GM21786 (cell line): Measurements from ENCODE around the gene MCM7.

Experiments
- ATAC-seq: cut with Tn5 transposase; IDR thresholded peaks from one replicate; pipeline ENCODE4 v1.9.1; 2021; ENCODE audit not compliant: unreplicated experiment

The MCM7 gene

GRCh38 chr7:100098913-100099312, 2.3 kb downstream of the MCM7 start:
- ATAC-seq, result no peak

DNA sequence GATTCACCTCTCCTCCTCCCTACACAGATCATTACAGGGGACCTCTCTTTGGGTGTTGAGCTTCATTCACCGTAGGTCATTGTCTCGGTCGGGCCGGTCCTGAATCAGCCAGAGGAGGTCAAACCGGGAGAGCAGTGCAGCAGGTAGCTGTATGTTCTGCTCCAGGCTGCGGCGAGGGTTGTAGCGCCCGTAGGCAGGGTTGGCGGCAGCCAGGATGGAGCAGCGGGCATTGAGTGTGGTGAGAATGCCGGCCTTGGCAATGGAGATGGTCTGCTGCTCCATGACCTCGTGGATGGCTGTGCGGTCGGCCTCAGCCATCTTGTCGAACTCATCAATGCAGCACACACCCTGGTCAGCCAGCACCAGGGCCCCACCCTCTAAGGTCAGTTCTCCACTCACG, 5.5 kb downstream of the MCM7 start:
- ATAC-seq, result no peak

GRCh38 chr7:100095289-100095688, 5.9 kb downstream of the MCM7 start:
- no peak for ATAC-seq

GRCh38 chr7:100093925-100094486, 7.2 kb downstream of the MCM7 start:
- ATAC-seq, result no peak

DNA sequence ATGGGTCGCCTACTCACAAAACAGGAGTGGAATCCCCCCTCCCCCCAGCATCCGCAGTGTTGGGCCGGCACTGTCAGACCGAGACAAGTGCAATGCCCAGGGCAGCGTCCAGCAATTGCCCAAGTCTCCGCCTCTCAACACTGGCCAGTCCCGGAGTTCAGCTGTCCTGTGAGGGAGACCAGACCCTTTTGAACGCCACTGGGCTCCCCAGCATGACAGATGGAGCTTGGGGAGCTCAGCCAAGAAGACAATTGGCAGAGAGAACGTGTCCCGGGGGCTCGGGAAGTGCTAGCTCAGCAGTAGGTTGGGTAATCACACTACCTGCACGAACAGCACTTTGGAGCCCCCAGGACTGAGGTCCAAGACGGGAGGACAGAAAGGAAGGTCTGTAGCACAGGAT, 7.7 kb downstream of the MCM7 start:
- ATAC-seq, result no peak

DNA sequence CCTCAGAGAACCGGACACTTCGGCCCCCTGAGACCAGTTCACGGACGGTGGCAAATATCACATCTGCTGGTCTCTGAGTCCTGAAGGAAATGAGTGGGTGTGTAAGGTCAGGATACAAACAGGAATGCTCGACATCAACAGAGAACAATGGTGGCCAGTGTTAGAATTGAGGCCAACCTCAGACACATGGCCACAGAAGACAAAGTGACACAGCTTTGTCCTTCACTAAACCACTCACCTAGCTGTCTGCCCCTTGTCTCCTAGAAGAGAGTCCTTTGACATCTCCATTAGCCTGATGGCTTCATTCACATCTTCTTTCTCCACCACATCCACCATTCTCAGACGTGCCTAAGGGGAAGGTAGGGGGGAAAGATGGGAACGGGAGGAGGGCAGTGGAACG, 8.1 kb downstream of the MCM7 start:
- no peak for ATAC-seq

DNA sequence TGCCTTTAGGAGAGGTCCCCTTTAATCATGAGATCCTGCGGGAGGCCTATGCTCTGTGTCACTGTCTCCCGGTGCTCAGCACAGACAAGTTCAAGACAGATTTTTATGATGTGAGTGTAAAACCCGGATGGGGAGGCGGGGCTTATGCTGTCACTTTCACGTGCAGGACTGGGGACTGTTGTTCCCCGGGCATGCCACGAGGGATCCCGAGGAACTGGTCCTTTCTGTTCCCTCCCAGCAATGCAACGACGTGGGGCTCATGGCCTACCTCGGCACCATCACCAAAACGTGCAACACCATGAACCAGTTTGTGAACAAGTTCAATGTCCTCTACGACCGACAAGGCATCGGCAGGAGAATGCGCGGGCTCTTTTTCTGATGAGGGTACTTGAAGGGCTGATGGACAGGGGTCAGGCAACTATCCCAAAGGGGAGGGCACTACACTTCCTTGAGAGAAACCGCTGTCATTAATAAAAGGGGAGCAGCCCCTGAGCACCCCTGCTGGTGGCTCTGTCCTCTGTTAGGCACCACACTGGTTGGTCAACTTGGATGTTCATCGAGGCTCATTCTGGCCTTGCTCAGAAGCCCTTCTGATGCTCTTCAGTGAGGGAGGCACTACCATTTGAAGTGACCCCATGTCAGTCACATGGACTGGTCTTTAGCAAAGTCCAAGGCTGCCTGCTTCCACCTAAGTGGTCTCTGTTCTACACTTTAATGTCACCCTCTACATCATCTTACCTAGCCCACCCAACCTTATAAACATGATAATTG, 9.6 kb downstream of the MCM7 start:
- ATAC-seq, result no peak

DNA sequence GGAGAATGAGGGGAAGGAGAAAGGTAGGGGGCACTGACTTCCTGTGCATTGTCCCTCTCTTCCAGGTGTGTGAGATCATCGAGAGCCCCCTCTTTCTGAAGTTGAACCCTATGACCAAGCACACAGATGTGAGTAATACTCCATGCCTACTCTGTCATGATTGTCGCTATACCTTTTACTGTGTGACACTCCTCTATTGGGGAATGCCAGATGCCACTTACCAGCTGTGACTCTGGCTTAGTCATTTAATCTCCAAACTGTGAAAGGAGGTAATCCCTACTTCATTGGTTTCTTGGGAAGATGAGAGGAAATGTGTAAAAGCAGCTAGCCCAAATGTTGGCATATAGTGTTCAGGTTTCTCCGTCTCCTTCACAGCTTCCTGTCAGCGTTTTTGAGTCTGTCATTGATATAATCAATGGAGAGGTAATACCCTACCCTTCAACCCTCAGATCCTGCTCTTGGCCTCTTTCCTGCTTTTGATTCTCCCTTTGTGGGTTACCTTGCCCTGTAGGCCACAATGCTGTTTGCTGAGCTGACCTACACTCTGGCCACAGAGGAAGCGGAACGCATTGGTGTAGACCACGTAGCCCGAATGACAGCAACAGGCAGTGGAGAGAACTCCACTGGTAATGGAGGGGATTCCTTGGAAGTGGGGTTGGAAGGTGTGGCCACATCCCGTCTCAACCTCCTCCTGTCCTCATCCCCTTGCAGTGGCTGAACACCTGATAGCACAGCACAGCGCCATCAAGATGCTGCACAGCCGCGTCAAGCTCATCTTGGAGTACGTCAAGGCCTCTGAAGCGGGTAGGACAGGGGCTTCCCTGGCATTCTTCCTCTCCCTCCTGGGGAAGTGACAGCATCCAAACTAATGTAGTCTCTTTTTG, 10.4 kb downstream of the MCM7 start:
- ATAC-seq, result no peak

DNA sequence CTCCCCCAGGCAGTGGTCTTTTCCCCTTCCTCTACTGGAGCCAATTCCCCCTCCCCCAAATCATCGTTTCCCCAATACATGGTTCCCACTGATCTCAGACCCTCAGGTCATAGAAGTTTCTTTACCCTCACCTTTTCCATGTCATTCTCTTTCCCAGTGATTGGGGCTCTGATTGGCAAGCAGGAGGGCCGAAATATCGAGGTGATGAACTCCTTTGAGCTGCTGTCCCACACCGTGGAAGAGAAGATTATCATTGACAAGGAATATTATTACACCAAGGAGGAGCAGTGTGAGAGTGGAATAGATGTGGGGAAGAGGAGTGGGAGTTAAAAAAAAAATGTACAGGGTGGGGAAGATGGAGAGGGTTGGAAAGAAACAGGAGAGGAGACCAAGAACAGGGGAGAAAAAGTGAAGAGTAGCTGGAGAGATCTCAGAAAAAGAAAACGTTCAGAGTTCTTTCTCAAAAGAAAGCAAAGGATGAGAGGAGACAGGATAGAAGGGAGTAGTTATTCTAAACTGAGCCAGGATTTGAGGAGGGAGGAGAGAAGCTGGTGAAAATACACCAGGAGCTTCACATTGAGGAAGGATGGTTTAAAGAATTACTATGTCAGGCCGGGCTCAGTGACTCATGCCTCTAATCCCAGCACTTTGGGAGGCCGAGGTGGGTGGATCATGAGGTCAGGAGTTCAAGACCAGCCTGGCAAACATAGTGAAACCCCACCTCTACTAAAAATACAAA, 11.6 kb downstream of the MCM7 start:
- no peak for ATAC-seq

DNA sequence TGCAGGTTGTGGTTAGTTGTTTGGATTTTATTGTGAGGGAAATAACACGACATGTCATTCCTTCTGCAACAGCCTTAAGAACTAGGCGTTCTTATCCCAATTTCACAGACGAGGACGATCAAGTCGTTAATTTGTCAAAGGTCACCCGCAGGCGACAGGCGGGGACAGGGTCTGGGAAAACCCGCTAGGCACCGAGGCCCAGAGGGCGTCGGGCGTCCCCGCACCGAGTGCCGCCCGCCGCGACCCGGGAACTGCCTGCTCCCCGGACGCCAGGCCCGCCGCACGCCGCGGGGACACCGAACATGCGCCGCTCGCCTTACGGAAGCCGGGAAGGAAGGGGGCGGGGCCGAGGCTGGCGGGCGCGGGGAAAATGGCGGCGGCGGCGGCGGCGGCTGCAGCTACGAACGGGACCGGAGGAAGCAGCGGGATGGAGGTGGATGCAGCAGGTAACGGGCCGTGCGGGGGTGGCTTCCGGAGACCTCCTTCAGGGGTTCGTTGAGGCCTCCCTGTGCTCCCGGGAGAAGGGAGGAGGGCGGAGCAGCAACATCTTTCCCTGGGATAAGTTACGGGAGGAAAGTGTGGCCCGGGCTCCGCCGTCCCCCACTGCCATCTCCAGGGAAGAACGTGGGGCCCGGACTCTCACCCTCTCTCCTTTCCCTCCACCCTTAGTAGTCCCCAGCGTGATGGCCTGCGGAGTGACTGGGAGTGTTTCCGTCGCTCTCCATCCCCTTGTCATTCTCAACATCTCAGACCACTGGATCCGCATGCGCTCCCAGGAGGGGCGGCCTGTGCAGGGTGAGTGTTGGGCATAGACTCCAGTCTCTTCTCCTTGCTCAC, 12.4 kb downstream of the MCM7 start, which contains the start of gene COPS6:
Gene COPS6 (plus strand): TSS at position 349 of the 837 bp plus-strand sequence. CDS start 22 bp downstream, at position 371.
- ATAC-seq, result peak; percentile 66

GRCh38 chr7:100088095-100088620, 13.0 kb downstream of the MCM7 start:
- ATAC-seq, result peak; percentile 25

GRCh38 chr7:100087055-100087750, 14.0 kb downstream of the MCM7 start:
- no peak for ATAC-seq

DNA sequence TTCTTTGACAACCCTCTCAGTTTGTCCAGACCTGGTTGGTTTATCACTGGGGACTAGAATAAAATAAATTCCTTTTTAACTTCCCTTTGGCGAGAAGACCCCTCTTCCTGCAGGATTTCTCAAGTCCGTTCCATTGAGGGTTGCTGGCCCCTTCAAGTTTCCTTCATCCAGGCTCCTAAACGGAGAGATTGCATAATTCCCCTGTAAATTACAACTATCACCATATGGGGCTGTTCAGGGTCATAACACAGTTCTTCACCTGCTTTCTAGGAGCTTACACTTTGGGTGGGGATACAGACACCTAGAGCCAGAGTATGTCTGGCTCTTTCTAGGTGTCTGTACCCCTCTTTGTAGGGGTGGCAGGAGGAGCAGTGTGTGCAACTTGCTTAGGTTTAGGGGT, 15.7 kb downstream of the MCM7 start:
- no peak for ATAC-seq

DNA sequence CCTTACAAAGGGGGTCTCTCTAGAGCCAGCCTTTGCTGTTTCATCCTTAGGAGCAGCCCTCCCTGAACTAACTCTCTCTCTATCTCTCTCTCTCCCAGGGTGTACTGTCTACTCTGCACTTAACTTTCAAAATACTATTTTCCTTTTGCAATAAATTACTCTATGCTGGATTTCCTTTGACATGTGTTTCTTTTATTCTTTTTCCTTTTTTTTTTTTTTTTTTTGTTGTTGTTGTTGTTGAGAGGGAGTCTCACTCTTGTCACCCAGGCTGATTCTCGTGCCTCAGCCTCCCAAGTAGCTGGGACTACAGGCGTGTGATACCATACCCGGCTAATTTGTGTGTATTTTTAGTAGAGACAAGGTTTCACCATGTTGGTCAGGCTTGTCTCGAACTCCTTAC, 18.2 kb downstream of the MCM7 start:
- no peak for ATAC-seq

GRCh38 chr7:100081535-100082102, 19.6 kb downstream of the MCM7 start, which contains the start of gene ZNF3:
ZNF3 (minus strand) TSS chr7:100081723; CDS start chr7:100077357, 4,366 bp downstream.
- peak; percentile 86 for ATAC-seq

- ATAC-seq, result no peak
These were observed 20.2 kb downstream of the MCM7 start for GRCh38 chr7:100080907-100081534.

DNA sequence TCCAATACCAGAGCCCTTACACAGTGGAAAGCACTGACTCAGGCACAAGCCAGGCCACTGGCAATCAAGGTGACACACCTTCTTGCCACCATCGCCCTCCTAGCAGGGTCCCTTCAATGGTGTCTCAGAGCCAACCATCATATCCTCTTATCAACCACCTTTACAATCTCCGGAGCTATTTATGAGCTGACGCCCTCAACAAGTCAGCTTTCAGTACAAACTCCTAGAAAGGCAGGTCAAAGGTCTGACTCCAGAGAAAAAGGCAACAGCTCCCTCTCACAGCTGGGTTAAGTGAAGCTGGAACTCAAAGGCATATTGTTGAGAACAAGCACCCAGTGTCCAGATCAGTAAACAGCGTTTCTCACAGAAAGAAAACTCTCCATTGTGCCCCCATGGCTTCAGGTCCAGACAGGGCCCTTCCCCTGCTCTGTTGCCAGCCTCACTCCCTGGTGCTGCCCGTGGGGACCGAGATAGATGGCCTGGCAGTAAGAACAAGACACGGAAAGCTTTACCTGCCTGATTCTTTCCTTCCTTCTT, 22.1 kb downstream of the MCM7 start:
- ATAC-seq, result no peak

- ATAC-seq, result no peak
These were observed 24.0 kb downstream of the MCM7 start for GRCh38 chr7:100077205-100077604.
